Measurements from ENCODE around the gene NKAIN1.

Gene NKAIN1

DNA sequence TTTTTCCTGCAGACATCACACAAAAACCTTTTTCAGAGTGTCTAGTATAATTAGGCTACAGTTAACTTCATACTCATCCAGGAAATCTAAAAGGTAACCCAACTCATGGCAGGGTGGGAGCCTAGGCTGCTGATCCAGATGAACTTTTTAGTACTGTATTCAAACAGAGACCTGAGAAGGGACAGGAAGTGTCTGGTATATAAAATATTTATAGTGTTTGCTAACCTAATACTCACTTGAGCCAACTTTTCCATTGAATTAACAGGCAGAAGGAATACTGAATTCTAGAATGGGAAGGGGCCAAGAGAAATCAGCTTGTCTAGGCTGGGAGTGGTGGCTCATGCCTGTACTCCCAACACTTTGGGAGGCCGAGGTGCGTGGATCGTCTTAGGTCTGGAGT is 22.2 kb upstream of the NKAIN1 start:
- peaks cover 6% of the 10 kb centered on the region; the same call in 1 of the 2 replicates for H3K36me3 ChIP-seq (ENCODE audit: insufficient read depth)
- TF ChIP-seq, protein P1, sequence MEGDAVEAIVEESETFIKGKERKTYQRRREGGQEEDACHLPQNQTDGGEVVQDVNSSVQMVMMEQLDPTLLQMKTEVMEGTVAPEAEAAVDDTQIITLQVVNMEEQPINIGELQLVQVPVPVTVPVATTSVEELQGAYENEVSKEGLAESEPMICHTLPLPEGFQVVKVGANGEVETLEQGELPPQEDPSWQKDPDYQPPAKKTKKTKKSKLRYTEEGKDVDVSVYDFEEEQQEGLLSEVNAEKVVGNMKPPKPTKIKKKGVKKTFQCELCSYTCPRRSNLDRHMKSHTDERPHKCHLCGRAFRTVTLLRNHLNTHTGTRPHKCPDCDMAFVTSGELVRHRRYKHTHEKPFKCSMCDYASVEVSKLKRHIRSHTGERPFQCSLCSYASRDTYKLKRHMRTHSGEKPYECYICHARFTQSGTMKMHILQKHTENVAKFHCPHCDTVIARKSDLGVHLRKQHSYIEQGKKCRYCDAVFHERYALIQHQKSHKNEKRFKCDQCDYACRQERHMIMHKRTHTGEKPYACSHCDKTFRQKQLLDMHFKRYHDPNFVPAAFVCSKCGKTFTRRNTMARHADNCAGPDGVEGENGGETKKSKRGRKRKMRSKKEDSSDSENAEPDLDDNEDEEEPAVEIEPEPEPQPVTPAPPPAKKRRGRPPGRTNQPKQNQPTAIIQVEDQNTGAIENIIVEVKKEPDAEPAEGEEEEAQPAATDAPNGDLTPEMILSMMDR (conservative IDR thresholded peaks at IDR 0.05; ENCODE audit: low read depth, low read length) = no peak
- H3K27me3 ChIP-seq (ENCODE audit: insufficient read depth, low read depth) = no peaks in the 10 kb centered on the region
- H3K27ac ChIP-seq = no peak overlapping the region
- no peak overlapping the region for H3K4me3 ChIP-seq (IDR thresholded peaks at IDR 0.05; ENCODE audit: insufficient read depth, low read depth, low read length)
- H3K4me1 ChIP-seq (ENCODE audit: low read depth, poor library complexity, severe bottlenecking) = no peaks in the 10 kb centered on the region
- H3K79me2 ChIP-seq (ENCODE audit: insufficient read depth, low read depth) = no peaks in the 10 kb centered on the region
- H2AFZ ChIP-seq (ENCODE audit: low read depth) = no peak overlapping the region
- no peak overlapping the region for H3K9ac ChIP-seq
- H3K4me2 ChIP-seq = no peak overlapping the region
- 0 out of 2 replicates have a peak, but pooled peaks cover 6% of the 10 kb centered on the region for H4K20me1 ChIP-seq (ENCODE audit: insufficient read depth)

DNA sequence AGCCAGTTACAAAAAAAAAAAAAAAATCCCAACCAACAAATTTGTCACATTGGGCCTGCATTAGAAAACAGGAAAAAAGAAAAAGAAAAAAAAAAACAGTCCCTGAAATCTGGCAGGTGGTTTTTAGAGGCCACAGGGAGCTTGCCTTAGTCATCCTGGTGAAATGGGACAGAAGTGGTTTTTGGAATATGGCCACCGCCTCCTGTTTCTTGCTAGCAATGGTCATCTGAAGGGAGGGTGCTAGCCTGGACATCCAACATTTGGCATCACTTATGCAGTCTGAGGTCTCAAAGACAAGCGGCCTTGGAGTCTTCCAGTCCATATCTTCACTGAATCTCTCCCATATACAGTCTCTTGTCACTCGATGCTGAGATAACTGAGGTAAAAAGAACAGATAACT is 20.1 kb upstream of the NKAIN1 start:
- TF ChIP-seq, protein P1 (conservative IDR thresholded peaks at IDR 0.05; ENCODE audit: low read depth, low read length) = no peak
- Histone ChIP-seq H2AFZ (ENCODE audit: low read depth) (no peak overlapping the region), H3K4me2 (no peak overlapping the region), H3K4me3 (IDR thresholded peaks at IDR 0.05; ENCODE audit: insufficient read depth, low read depth, low read length) (no peak overlapping the region), H3K36me3 (ENCODE audit: insufficient read depth) (peaks cover 6% of the 10 kb centered on the region; the same call in 1 of the 2 replicates), H3K79me2 (ENCODE audit: insufficient read depth, low read depth) (no peaks in the 10 kb centered on the region), H3K27me3 (ENCODE audit: insufficient read depth, low read depth) (no peaks in the 10 kb centered on the region), H3K27ac (no peak overlapping the region), H4K20me1 (ENCODE audit: insufficient read depth) (no peaks in the 10 kb centered on the region), H3K9ac (no peak overlapping the region), H3K4me1 (ENCODE audit: low read depth, poor library complexity, severe bottlenecking) (no peaks in the 10 kb centered on the region)

DNA sequence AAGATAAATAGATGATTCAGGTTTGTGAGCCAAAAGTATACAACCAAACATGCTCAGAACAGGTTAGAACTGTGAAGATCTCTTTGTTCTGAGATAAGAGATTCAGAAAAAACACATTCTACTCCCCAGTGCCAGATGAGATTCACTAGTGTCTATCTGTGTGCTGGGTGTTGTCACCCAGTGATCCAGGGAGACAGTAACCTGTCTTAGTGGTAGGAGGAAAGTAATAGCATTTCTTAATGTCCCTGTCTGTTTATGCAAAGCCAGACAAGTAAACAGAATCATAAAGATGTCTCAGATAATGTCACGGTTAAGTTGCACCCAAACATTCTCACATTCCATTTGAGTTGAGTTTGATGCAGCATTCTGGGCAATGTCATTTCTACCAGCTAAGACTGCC is 18.9 kb upstream of the NKAIN1 start:
- Histone ChIP-seq H3K27ac (no peak overlapping the region), H2AFZ (ENCODE audit: low read depth) (no peak overlapping the region), H3K4me3 (IDR thresholded peaks at IDR 0.05; ENCODE audit: insufficient read depth, low read depth, low read length) (no peak overlapping the region), H4K20me1 (ENCODE audit: insufficient read depth) (no peaks in the 10 kb centered on the region), H3K27me3 (ENCODE audit: insufficient read depth, low read depth) (no peaks in the 10 kb centered on the region), H3K4me1 (ENCODE audit: low read depth, poor library complexity, severe bottlenecking) (no peaks in the 10 kb centered on the region), H3K36me3 (ENCODE audit: insufficient read depth) (peaks cover 6% of the 10 kb centered on the region; the same call in 1 of the 2 replicates), H3K79me2 (ENCODE audit: insufficient read depth, low read depth) (no peaks in the 10 kb centered on the region), H3K4me2 (no peak overlapping the region), H3K9ac (no peak overlapping the region)
- TF ChIP-seq, protein P1 (conservative IDR thresholded peaks at IDR 0.05; ENCODE audit: low read depth, low read length) = no peak

DNA sequence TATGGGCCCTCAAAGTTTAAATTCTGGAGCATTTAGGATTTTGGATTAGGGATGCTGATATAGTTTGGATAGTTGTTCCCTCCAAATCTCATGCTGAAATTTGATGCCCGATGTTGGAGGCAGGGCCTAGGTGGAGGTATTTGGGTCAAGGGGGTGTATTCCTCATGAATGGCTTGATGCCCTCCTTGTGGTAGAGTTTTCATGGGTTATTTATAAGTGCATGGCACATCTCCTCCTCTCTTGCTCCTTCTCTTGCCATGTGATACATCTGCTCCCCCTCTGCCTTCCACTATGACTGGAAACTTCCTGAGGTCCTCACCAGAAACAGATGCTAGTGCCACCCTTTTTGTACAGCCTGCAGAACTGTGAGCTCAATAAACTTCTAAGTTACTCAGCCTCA is 17.5 kb upstream of the NKAIN1 start:
- Histone ChIP-seq H3K27me3 (ENCODE audit: insufficient read depth, low read depth) (no peaks in the 10 kb centered on the region), H4K20me1 (ENCODE audit: insufficient read depth) (no peaks in the 10 kb centered on the region), H3K79me2 (ENCODE audit: insufficient read depth, low read depth) (no peaks in the 10 kb centered on the region), H3K4me1 (ENCODE audit: low read depth, poor library complexity, severe bottlenecking) (no peaks in the 10 kb centered on the region), H3K4me3 (IDR thresholded peaks at IDR 0.05; ENCODE audit: insufficient read depth, low read depth, low read length) (no peak overlapping the region), H3K36me3 (ENCODE audit: insufficient read depth) (peaks cover 6% of the 10 kb centered on the region; the same call in 1 of the 2 replicates), H3K9ac (no peak overlapping the region), H3K4me2 (no peak overlapping the region), H3K27ac (no peak overlapping the region), H2AFZ (ENCODE audit: low read depth) (no peak overlapping the region)
- TF ChIP-seq, protein P1 (conservative IDR thresholded peaks at IDR 0.05; ENCODE audit: low read depth, low read length) = no peak
